ENCODE results near the gene GP2. TPM values are rescaled to one million over a fixed set of nuclear protein-coding genes. Genes with fewer than 3 reads are reported as not detected.

Gene GP2
- total RNA-seq, 1 donor from 2014 or later: not detected

Other genes with a start within 250 kb of the GP2 start
- gene UMOD, start 25.2 kb upstream of the GP2 start, total RNA-seq: not detected in 2 replicates
- not detected in 2 replicates for gene PDILT, start 77.2 kb upstream of the GP2 start, total RNA-seq
- gene ACSM5, start 82.0 kb upstream of the GP2 start, total RNA-seq: not detected in 2 replicates
- not detected in 2 replicates for gene ACSM2A, start 124.0 kb upstream of the GP2 start, total RNA-seq
- not detected in 2 replicates for gene ACSM2B, start 248.9 kb upstream of the GP2 start, total RNA-seq